NCI-H146 treated with DMSO at 0.1 percent for 48 hours (cell line): ENCODE measurements around the gene RNF213.
"Not testable (repeated sequence)": the region's sequence is repeated elsewhere in the genome, so short reads cannot be mapped to it uniquely, and the experiment has no call there.

Experiments
- DNase-seq: peaks from one replicate; lab custom pipeline; 2025; ENCODE audit not compliant: unreplicated experiment; lab: John Stamatoyannopoulos, UW

Gene RNF213

DNA sequence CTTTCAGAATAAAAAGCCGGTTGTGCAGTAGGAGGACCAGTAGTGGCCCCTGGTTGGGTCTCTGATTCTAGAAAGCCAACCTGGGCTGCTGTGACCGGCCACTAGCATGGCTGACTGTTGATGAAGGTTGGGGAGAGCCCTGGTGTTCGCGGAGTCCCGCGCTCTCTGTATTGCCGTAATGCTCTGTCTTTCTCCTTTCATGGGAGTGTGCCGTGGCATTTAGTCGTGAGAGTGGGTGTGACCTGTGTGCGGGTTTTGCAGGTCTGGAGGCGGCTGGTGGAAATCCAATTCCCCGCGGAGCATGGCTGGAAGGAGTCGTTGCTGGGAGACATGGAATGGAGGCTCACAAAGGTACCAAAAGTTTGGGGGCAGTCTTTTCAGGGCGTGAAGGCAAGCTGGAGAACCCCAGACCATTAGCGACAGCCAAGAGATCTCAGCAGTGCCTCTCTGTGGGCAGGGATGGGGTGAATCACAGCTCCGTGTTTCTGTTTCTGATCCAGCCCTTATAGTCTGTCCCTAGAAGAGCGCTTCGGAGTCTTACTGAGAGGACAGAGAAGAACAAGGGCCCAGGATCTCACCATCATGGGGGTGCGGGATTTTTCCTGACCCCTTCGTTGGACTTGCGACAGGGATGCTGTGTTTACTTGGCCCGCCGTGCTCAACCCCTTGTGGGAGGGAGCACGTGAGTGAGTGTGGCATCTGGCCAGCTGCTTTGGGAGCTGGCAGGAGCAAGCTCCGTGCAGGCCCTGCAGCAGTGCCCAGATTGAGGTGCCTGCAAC, 56.5 kb downstream of the RNF213 start:
- no peak for DNase-seq

GRCh38 chr17:80317706-80317980, 57.0 kb downstream of the RNF213 start:
- DNase-seq, result no peak

- DNase-seq, result no peak
These were observed 57.5 kb downstream of the RNF213 start for GRCh38 chr17:80318166-80318565.

GRCh38 chr17:80319262-80319998, 58.8 kb downstream of the RNF213 start:
- DNase-seq, result no peak

- no peak for DNase-seq
These were observed 59.3 kb downstream of the RNF213 start for GRCh38 chr17:80319999-80320344.

DNA sequence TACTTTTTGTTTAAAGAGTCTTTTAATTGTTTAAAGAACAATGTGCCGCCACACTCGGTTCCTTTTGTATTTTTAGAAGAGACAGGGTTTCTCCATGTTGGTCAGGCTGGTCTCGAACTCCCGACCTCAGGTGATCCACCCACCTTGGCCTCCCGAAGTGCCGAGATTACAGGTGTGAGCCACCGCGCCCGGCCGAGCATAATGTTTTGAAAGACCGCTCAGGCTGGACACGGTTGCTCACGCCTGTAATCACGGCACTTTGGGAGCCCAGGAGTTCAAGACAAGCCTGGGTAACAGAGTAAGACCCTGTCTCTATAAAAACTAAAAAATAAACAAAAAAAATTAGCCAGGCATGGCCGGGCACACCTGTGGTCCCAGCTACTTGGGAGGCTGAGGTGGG, 59.8 kb downstream of the RNF213 start:
- DNase-seq, result no peak

GRCh38 chr17:80322864-80323263, 62.2 kb downstream of the RNF213 start:
- DNase-seq, result no peak

DNA sequence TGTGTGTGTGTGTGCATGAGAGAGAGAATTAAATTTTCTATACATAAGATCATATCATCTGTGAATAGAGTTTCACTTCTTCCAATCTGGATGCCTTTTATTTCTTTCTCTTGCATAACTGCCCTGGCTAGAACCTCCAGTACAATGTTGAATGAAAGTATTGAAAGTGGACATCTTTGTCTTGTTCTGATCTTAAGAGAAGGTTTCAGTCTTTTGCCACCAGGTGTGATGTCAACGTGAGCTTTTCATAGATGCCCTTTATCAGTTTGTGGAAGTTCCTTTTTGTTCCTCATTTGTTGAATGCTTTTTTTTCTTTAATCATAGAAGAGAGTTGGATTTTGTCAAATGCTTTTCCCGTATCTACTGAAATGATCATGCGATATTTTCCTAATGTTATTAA, 63.3 kb downstream of the RNF213 start:
- DNase-seq, result no peak

GRCh38 chr17:80327518-80327917, 66.9 kb downstream of the RNF213 start:
- no peak for DNase-seq

DNA sequence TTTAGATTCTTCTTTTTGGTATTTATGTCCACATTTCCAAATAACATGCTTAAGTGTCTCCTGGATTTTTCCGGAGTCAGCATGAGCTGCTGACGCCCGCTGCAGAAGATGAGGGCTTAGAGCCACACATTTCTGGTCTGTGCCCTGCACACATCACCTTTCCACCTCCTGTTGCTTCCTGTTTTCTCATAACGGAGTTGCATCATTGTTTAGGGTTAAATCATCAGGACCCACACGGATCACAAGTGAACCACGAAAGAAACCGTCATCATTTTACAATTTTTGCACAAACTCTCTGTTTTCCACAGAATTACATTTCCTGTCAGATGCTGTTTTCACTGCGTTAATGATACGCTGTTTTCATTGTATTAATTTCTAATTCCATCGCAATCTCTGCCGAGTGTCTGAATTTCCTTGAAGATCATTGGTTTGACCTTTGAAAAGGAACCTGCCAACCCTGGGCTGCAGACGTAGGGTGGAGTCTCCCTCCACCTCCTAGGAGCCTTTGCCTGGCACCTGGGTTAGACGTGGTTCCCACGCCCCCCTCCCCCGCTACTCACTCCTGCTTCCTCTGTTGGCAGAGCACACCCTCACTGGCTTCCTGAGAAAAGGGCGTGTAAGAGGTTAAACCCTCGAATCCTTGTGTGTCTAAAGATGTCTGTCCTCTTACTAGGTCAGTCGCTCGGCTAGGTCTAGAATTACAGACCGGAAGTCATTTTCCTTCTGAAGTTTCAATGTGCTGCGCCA, 68.2 kb downstream of the RNF213 start:
- no peak for DNase-seq

- not testable (repeated sequence) for DNase-seq
These were observed 68.8 kb downstream of the RNF213 start for GRCh38 chr17:80329421-80329820.

DNA sequence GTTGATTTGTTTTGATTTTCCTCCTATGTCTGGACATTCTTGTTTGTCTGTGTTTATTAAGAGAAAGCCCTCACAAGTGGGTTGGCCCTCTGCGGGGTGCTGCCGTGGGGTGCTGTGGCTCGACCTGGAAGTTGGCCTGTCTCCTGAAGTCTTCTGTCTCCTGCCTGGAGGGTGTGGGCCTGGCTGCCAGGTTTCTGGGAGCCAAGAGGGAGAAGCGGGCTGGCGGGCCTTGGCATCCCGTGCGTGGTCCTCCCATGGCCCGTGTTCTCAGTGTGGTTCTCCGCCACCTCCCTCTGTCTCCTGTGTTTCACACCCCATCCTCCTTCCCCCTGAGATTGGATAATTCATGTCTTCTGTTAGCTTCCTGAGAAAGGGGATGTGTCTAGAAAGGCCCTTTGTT, 69.6 kb downstream of the RNF213 start:
- DNase-seq, result no peak

- DNase-seq, result not testable (repeated sequence)
These were observed 70.3 kb downstream of the RNF213 start for GRCh38 chr17:80330938-80331337.

DNA sequence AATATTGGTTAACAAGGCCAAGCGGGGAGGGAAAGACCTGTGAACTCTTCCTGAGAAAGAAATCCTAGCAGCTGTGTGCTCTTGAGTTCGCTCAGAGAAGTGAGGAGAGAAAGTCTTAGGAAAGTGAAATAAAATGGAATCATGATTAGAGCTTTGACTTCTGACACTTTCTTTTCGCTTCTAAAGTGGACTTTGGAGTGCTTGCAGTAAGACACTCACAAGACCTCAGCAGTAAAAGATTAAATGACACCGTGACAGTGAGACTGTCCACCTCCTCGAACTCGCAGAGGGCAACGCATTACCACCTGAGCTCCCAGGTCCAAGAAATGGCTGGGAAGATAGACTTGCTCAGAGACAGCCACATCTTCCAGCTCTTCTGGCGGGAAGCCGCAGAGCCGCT, 71.2 kb downstream of the RNF213 start:
- DNase-seq, result no peak

DNA sequence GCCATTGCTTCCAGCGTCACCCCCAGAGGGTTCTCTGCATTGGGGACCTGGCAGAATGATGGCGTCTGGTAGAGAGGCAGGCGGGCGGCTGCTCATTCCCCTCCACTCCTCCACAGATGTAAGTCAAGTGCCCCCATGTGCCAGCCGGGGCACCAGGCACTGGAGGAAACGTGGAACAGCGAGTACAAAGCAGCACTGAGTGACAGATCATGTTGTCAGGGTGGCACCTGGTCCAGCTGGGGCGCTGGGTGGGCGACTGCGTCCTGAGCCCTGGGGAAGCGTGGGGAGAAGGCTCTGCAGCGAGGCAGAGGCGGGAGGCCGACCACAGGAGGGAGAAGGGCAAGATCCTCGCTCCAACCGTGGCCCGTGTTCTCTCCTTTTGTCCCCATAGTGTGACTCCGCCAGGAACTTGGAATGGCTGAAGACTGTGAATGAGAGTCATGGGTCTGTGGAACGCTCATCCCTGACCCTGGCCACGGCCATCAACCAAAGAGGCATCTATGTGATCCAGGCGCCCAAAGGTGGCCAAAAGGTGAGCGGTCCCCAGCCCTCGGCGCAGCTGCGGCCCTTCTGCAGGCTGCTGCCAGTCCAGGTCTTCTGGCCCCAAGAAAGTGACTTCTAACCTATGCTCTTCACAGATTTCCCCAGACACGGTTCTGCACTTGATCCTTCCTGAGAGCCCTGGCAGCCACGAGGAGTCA, 76.7 kb downstream of the RNF213 start:
- no peak for DNase-seq

GRCh38 chr17:80339118-80339517, 78.5 kb downstream of the RNF213 start:
- DNase-seq, result no peak

- no peak for DNase-seq
These were observed 79.2 kb downstream of the RNF213 start for GRCh38 chr17:80339731-80340456.

GRCh38 chr17:80345321-80345720, 84.7 kb downstream of the RNF213 start:
- DNase-seq, result no peak

DNA sequence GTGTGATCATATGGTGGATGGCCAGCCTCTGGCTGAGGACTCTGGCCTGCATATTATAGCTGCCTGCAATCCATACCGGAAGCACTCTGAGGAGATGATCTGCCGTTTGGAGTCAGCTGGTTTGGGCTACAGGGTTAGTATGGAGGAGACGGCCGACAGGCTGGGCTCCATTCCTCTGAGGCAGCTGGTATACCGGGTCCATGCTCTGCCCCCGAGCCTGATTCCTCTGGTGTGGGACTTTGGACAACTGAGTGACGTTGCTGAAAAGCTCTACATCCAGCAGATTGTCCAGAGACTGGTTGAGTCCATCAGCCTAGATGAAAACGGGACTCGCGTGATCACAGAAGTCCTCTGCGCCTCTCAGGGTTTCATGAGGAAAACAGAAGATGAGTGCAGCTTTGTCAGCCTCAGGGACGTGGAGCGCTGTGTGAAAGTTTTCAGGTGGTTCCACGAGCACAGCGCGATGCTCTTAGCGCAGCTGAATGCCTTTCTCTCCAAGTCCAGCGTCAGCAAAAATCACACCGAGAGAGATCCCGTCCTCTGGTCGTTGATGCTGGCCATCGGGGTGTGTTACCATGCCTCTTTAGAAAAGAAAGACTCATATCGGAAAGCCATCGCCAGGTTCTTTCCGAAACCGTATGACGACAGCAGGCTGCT, 85.3 kb downstream of the RNF213 start:
- no peak for DNase-seq

DNA sequence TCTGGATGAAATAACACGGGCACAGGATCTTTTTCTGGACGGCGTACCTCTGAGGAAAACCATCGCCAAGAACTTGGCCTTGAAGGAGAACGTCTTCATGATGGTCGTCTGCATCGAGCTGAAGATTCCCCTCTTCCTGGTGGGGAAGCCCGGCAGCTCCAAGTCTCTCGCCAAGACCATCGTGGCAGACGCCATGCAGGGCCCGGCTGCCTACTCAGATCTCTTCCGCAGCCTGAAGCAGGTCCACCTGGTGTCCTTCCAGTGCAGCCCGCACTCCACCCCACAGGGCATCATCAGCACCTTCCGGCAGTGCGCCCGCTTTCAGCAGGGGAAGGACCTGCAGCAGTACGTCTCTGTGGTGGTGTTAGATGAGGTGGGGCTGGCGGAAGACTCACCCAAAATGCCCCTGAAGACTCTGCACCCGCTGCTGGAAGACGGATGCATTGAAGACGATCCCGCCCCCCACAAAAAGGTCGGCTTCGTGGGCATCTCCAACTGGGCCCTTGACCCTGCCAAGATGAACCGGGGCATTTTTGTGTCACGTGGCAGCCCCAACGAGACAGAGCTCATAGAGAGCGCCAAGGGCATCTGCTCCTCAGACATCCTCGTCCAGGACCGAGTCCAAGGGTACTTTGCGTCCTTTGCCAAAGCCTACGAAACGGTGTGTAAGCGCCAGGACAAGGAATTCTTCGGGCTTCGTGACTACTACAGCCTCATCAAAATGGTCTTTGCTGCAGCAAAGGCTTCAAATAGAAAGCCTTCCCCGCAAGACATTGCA, 86.0 kb downstream of the RNF213 start:
- no peak for DNase-seq
